K562 (cell line): ENCODE results near the gene NPHP1. TPM values are rescaled to one million over a fixed set of nuclear protein-coding genes. Genes with fewer than 3 reads are reported as not detected.

Source experiments
- BRF1 ChIP-seq: IDR thresholded peaks from 3 replicates; pipeline ENCODE4 v1.6.1; 2011; ENCODE audit warnings: borderline replicate concordance, mild to moderate bottlenecking; ENCODE audit not compliant: insufficient read length; ENCODE audit errors: extremely low read depth
- C11orf30 ChIP-seq: fragments of 450-650 bp; IDR thresholded peaks from 2 replicates; pipeline ENCODE4 v1.6.1; 2016; ENCODE audit warnings: low read depth, mild to moderate bottlenecking
- CBX1 ChIP-seq: sonication (generic); IDR thresholded peaks from 2 replicates; pipeline ENCODE4 v1.6.1; 2016; ENCODE audit warnings: antibody characterized with exemption, low read depth, mild to moderate bottlenecking
- CREBBP ChIP-seq: IDR thresholded peaks from one replicate; pipeline ENCODE4 v1.6.1; 2012; ENCODE audit warnings: low read depth, mild to moderate bottlenecking, control low read depth, inconsistent platforms, low read length
- ELF1 ChIP-seq: fragments of 200-800 bp; sonication (Bioruptor generic); IDR thresholded peaks from 2 replicates; pipeline ENCODE4 v1.6.1; 2016; ENCODE audit warnings: missing genetic modification characterization, missing compliant biosample characterization
- ESRRA ChIP-seq: fragments of 450-650 bp; IDR thresholded peaks from 2 replicates; pipeline ENCODE4 v1.6.1; 2014; ENCODE audit warnings: low read depth, mild to moderate bottlenecking, moderate library complexity, borderline replicate concordance
- FOXJ2 ChIP-seq: fragments of 200-800 bp; sonication (Bioruptor generic); IDR thresholded peaks from 2 replicates; pipeline ENCODE4 v1.6.1; 2016; ENCODE audit warnings: missing genetic modification characterization, missing compliant biosample characterization
- HEY1 ChIP-seq: fragments of 250-450 bp; sonication (Bioruptor Pico); IDR thresholded peaks from 2 replicates; pipeline ENCODE4 v1.5.0; 2020; ENCODE audit warnings: mild to moderate bottlenecking, moderate library complexity, borderline replicate concordance
- NCOR1 ChIP-seq: fragments of 450-650 bp; IDR thresholded peaks from 2 replicates; pipeline ENCODE4 v1.6.1; 2016; ENCODE audit warnings: mild to moderate bottlenecking, moderate library complexity
- NFRKB ChIP-seq: fragments of 450-650 bp; IDR thresholded peaks from 2 replicates; pipeline ENCODE4 v1.6.1; 2016; ENCODE audit warnings: low read depth
- NRF1 ChIP-seq, 2 experiments: fragments of 450-650 bp; IDR thresholded peaks in 1 of 2; conservative IDR thresholded peaks in 1 of 2; 2 replicates each; pipeline ENCODE4 v1.6.1; 2014; ENCODE audit warnings: mild to moderate bottlenecking in 2 of 2
- PML ChIP-seq: IDR thresholded peaks from 2 replicates; pipeline ENCODE4 v1.6.1; 2012; ENCODE audit warnings: low read length, inconsistent platforms
- RUNX1 ChIP-seq: sonication (generic); IDR thresholded peaks from 2 replicates; pipeline ENCODE4 v1.6.1; 2016; ENCODE audit warnings: antibody characterized with exemption, low read depth
- TBP ChIP-seq: optimal IDR thresholded peaks from 2 replicates; pipeline ENCODE3; 2011; ENCODE audit warnings: low read depth, low read length, improper control_type of control experiment
- ZBTB12 ChIP-seq: fragments of 250-450 bp; sonication (Bioruptor Pico); IDR thresholded peaks from 2 replicates; pipeline ENCODE4 v1.4.0; 2020
- ZC3H8 ChIP-seq: fragments of 450-650 bp; IDR thresholded peaks from 2 replicates; pipeline ENCODE4 v1.6.1; 2017
- ZKSCAN1 ChIP-seq: fragments of 150-350 bp; IDR thresholded peaks from 2 replicates; pipeline ENCODE4 v1.6.1; 2016; ENCODE audit warnings: low read depth, low read length
- ZNF239 ChIP-seq: fragments of 250-450 bp; sonication (Bioruptor Pico); IDR thresholded peaks from 2 replicates; pipeline ENCODE4 v1.4.0; 2020; ENCODE audit warnings: mild to moderate bottlenecking
- ZNF644 ChIP-seq: fragments of 200-800 bp; sonication (Bioruptor generic); IDR thresholded peaks from 2 replicates; pipeline ENCODE4 v1.6.1; 2016; ENCODE audit warnings: low read depth, missing genetic modification characterization, missing compliant biosample characterization
- polyA plus RNA-seq, 8 experiments: library from polyadenylated mRNA; depleted of rRNA in 4 of 8; stranded (reverse) in 5 of 8; unstranded in 3 of 8; fragments of >200 nt; fragmentation: Nextera tagmentation in 2 of 8; fragmentation: Illumina TruSeq in 1 of 8; extraction: Ambion mirVana in 2 of 8; extraction: Trizol in 1 of 8; gene quantifications; 2 replicates each; pipeline versions ENCODE4 v1.2.1 to v1.2.3, GENCODE V29; 2011 to 2014; ENCODE audit warnings: inconsistent platforms in 1 of 8, missing spikeins in 1 of 8
- total RNA-seq, 7 experiments: library from RNA; depleted of rRNA in 6 of 7; stranded (reverse); fragments of >200 nt in 6 of 7; fragmentation: Illumina TruSeq in 2 of 7; extraction: Trizol in 2 of 7; gene quantifications; 2 replicates each; pipeline versions ENCODE4 v1.2.1 to v1.2.3, GENCODE V29; 2011 to 2021; ENCODE audit warnings: low replicate concordance in 1 of 7
- TF ChIP-seq, protein P1 (sequence below), 2 experiments: fragments of 450-650 bp; conservative IDR thresholded peaks; 2 replicates each; pipeline ENCODE4 v1.6.1; 2017; ENCODE audit warnings: mild to moderate bottlenecking in 2 of 2, moderate library complexity in 2 of 2
- TF ChIP-seq, protein P2 (sequence below), 2 experiments: fragments of 200-800 bp in 1 of 2; sonication (Bioruptor generic) in 1 of 2; sonication (generic) in 1 of 2; formaldehyde crosslinking in 1 of 2; IDR thresholded peaks in 1 of 2; conservative IDR thresholded peaks in 1 of 2; 2 replicates each; pipeline versions ENCODE4 v1.5.0 to v1.6.1; 2016 to 2020; ENCODE audit warnings: missing compliant biosample characterization in 1 of 2, missing genetic modification characterization in 1 of 2, missing genetic modification reagents in 1 of 2
- TF ChIP-seq, protein P3 (sequence below): sonication (generic); formaldehyde crosslinking; IDR thresholded peaks from 2 replicates; pipeline ENCODE4 v1.8.0; 2022; ENCODE audit warnings: missing genetic modification reagents, mild to moderate bottlenecking, moderate library complexity, borderline replicate concordance

Gene NPHP1
- total and polyA plus RNA-seq, 9 of the 15 experiments (the other 6 are each of a cell fraction or from before 2014, with no cell fraction given) = 0.11 to 0.32 (median 0.20) TPM; not detected in 5

GRCh38 chr2:110204408-110205385 is at the start of gene NPHP1 (continued):
- TF ChIP-seq, protein P1, sequence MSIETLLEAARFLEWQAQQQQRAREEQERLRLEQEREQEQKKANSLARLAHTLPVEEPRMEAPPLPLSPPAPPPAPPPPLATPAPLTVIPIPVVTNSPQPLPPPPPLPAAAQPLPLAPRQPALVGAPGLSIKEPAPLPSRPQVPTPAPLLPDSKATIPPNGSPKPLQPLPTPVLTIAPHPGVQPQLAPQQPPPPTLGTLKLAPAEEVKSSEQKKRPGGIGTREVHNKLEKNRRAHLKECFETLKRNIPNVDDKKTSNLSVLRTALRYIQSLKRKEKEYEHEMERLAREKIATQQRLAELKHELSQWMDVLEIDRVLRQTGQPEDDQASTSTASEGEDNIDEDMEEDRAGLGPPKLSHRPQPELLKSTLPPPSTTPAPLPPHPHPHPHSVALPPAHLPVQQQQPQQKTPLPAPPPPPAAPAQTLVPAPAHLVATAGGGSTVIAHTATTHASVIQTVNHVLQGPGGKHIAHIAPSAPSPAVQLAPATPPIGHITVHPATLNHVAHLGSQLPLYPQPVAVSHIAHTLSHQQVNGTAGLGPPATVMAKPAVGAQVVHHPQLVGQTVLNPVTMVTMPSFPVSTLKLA (conservative IDR thresholded peaks at IDR 0.05) = peak in 1 of 2 experiments; percentile 65; a peak in 2 of 4 replicates
- peak; percentile 73; the same call in 1 of the 2 replicates for TF ChIP-seq FOXJ2
- TF ChIP-seq ESRRA = peak; percentile 53; the same call in 1 of the 2 replicates
- peak; percentile 30 to 41; a peak in 1 of 4 replicates for TF ChIP-seq NRF1 (conservative IDR thresholded peaks at IDR 0.05 in 1 of 2, IDR thresholded peaks at IDR 0.05 in 1 of 2)
- peak; percentile 54; the same call in 1 of the 2 replicates for TF ChIP-seq PML
- TF ChIP-seq ELF1 = no peak
- TF ChIP-seq, protein P2, sequence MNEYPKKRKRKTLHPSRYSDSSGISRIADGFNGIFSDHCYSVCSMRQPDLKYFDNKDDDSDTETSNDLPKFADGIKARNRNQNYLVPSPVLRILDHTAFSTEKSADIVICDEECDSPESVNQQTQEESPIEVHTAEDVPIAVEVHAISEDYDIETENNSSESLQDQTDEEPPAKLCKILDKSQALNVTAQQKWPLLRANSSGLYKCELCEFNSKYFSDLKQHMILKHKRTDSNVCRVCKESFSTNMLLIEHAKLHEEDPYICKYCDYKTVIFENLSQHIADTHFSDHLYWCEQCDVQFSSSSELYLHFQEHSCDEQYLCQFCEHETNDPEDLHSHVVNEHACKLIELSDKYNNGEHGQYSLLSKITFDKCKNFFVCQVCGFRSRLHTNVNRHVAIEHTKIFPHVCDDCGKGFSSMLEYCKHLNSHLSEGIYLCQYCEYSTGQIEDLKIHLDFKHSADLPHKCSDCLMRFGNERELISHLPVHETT (CRISPR knock-in tag; conservative IDR thresholded peaks at IDR 0.05 in 1 of 2, IDR thresholded peaks at IDR 0.05 in 1 of 2) = peak in 1 of 2 experiments; percentile 71; a peak in 2 of 4 replicates
- TF ChIP-seq ZC3H8 = no peak
- TF ChIP-seq NCOR1 = no peak
- peak; percentile 56; the same call in 1 of the 2 replicates for TF ChIP-seq ZKSCAN1
- TF ChIP-seq TBP = peak; percentile 20
- no peak for TF ChIP-seq ZNF239 (CRISPR knock-in tag)
- 0 out of 2 replicates have a peak, but pooled peaks have one; percentile 31 for TF ChIP-seq NFRKB
- TF ChIP-seq ZBTB12 (CRISPR knock-in tag) = peak; percentile 97
- TF ChIP-seq RUNX1 = no peak
- no peak for TF ChIP-seq CREBBP
- no peak for TF ChIP-seq CBX1
- no peak for TF ChIP-seq HEY1 (CRISPR knock-in tag)
- peak; percentile 74 for TF ChIP-seq C11orf30
- TF ChIP-seq BRF1 = no peak
- TF ChIP-seq, protein P3, sequence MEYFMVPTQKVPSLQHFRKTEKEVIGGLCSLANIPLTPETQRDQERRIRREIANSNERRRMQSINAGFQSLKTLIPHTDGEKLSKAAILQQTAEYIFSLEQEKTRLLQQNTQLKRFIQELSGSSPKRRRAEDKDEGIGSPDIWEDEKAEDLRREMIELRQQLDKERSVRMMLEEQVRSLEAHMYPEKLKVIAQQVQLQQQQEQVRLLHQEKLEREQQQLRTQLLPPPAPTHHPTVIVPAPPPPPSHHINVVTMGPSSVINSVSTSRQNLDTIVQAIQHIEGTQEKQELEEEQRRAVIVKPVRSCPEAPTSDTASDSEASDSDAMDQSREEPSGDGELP (CRISPR knock-in tag) = peak; percentile 60; the same call in 1 of the 2 replicates
- TF ChIP-seq ZNF644 (tag) = no peak
